HepG2 (cell line): ENCODE data around the gene ZDHHC14. TPM values are rescaled to one million over a fixed set of nuclear protein-coding genes. Genes with fewer than 3 reads are reported as not detected.

Experiments
- ATAC-seq: fragments of 200-7000 bp; cut with Tn5 transposase; 3 replicates; pipeline ENCODE4 v1.9.1; 2020; ENCODE audit warnings: mild to moderate bottlenecking, moderate library complexity
- BruUV-seq: library from RNA; stranded (reverse); fragments of 400-500 nt; replicated peaks from 2 replicates; lab custom pipeline; 2021; lab: Mats Ljungman, UMichigan
- CTCF ChIA-PET: fragments of 300-600 bp; formaldehyde crosslinking; extraction: SDS; loops from one replicate; lab custom pipeline; 2021; ENCODE audit warnings: low total read pairs, inconsistent platforms, low intra/inter-chr PET ratio; lab: Yijun Ruan, JAX
- POLR2A ChIA-PET: fragments of 350-600 bp; sonication (Branson Sonifier 250); formaldehyde crosslinking; loops from one replicate; lab custom pipeline; 2020; ENCODE audit warnings: antibody characterized with exemption, inconsistent platforms; lab: Yijun Ruan, JAX
- DNase-seq: peaks from one replicate; pipeline ENCODE4 v3.0.0-alpha.2; 2015; ENCODE audit warnings: low spot score
- FAIRE-seq: peaks from 3 replicates; lab custom pipeline; 2011; peaks lifted over from hg19 to GRCh38; lab: Jason Lieb, UNC
- H2AFZ ChIP-seq: one replicate; pipeline ENCODE4 v1.6.1; 2011; ENCODE audit warnings: low read length, inconsistent platforms
- H3K27ac ChIP-seq: fragments of 300-600 bp; 3 replicates; pipeline ENCODE4 v1.8.0; 2011; ENCODE audit warnings: mixed run types, mild to moderate bottlenecking, mixed read lengths, low read length, inconsistent platforms; ENCODE audit not compliant: insufficient read depth; ENCODE audit errors: extremely low read length
- H3K27me3 ChIP-seq, 2 experiments: fragments of 200-600 bp in 1 of 2; 2 replicates in 1 of 2; 3 replicates in 1 of 2; pipeline versions ENCODE4 v1.6.0 to v1.8.0; 2011; ENCODE audit warnings: low read length in 2 of 2, mild to moderate bottlenecking in 2 of 2, moderate library complexity in 2 of 2, inconsistent platforms in 1 of 2; ENCODE audit not compliant: insufficient read depth in 2 of 2, control insufficient read depth in 1 of 2
- H3K36me3 ChIP-seq, 2 experiments: fragments of 200-600 bp in 1 of 2; replicated peaks in 1 of 2; 2 replicates in 1 of 2; 3 replicates in 1 of 2; pipeline versions ENCODE4 v1.5.1 to v1.8.0; 2011; ENCODE audit warnings: low read length in 2 of 2, inconsistent platforms in 1 of 2; ENCODE audit not compliant: insufficient read depth in 2 of 2, control insufficient read depth in 1 of 2
- H3K4me1 ChIP-seq: 2 replicates; pipeline ENCODE4 v1.5.1; 2012; ENCODE audit warnings: low read length, inconsistent platforms; ENCODE audit not compliant: insufficient read depth
- H3K4me2 ChIP-seq: 2 replicates; pipeline ENCODE4 v1.6.0; 2011; ENCODE audit warnings: low read depth, low read length, inconsistent platforms
- H3K4me3 ChIP-seq, 3 experiments: fragments of 200-600 bp in 1 of 3; sonication (generic), shearing (Covaris generic) in 1 of 3; replicated peaks in 1 of 3; 2 replicates each; pipeline ENCODE4 v1.5.1; 2011 to 2016; ENCODE audit warnings: low read length in 3 of 3, inconsistent platforms in 2 of 3, low read depth in 2 of 3, mild to moderate bottlenecking in 2 of 3, control low read depth in 1 of 3, mixed read lengths in 1 of 3; ENCODE audit not compliant: insufficient read depth in 1 of 3
- H3K79me2 ChIP-seq: one replicate; pipeline ENCODE4 v1.6.1; 2011; ENCODE audit warnings: low read length, inconsistent platforms; ENCODE audit not compliant: insufficient read depth
- H3K9ac ChIP-seq: 2 replicates; pipeline ENCODE4 v1.6.0; 2011; ENCODE audit warnings: mild to moderate bottlenecking, low read depth, low read length, inconsistent platforms; ENCODE audit not compliant: insufficient read depth
- H3K9me3 ChIP-seq: 2 replicates; pipeline ENCODE4 v1.5.1; 2012; ENCODE audit warnings: mild to moderate bottlenecking, low read length
- H4K20me1 ChIP-seq: 2 replicates; pipeline ENCODE4 v1.6.0; 2011; ENCODE audit warnings: inconsistent platforms, mild to moderate bottlenecking, low read length, moderate library complexity; ENCODE audit not compliant: insufficient read depth
- AKNA ChIP-seq: sonication (generic); formaldehyde crosslinking; IDR thresholded peaks from 2 replicates; pipeline ENCODE4 v1.4.0; 2020; ENCODE audit warnings: missing genetic modification reagents, borderline replicate concordance
- CHD2 ChIP-seq: IDR thresholded peaks from 2 replicates; pipeline ENCODE4 v1.6.1; 2011; ENCODE audit warnings: low read depth, low read length, improper control_type of control experiment
- HMG20B ChIP-seq: conservative IDR thresholded peaks from 2 replicates; pipeline ENCODE4 v1.6.1; 2016; ENCODE audit warnings: missing genetic modification reagents, missing compliant biosample characterization
- MEIS2 ChIP-seq: sonication (generic); formaldehyde crosslinking; IDR thresholded peaks from 2 replicates; pipeline ENCODE4 v1.9.0; 2021; ENCODE audit warnings: mild to moderate bottlenecking, missing genetic modification reagents
- NFKBIZ ChIP-seq: IDR thresholded peaks from 2 replicates; pipeline ENCODE4 v1.6.1; 2018; ENCODE audit warnings: missing genetic modification reagents, missing compliant biosample characterization
- PAXIP1 ChIP-seq: sonication (generic); formaldehyde crosslinking; conservative IDR thresholded peaks from 2 replicates; pipeline ENCODE4 v1.4.0; 2020; ENCODE audit warnings: mild to moderate bottlenecking, missing genetic modification reagents, moderate library complexity
- REL ChIP-seq: sonication (generic); formaldehyde crosslinking; conservative IDR thresholded peaks from 2 replicates; pipeline ENCODE4 v1.8.0; 2022; ENCODE audit warnings: mild to moderate bottlenecking, missing genetic modification reagents, moderate library complexity
- RFX1 ChIP-seq: fragments of 450-650 bp; IDR thresholded peaks from 2 replicates; pipeline ENCODE4 v1.6.1; 2017
- SP2 ChIP-seq: sonication (generic); formaldehyde crosslinking; IDR thresholded peaks from 2 replicates; pipeline ENCODE4 v1.5.1; 2020; ENCODE audit warnings: mild to moderate bottlenecking, missing genetic modification reagents
- SPEN ChIP-seq: sonication (generic); formaldehyde crosslinking; IDR thresholded peaks from 2 replicates; pipeline ENCODE4 v1.5.1; 2020; ENCODE audit warnings: low read depth, mild to moderate bottlenecking, missing genetic modification reagents
- ZBTB26 ChIP-seq: IDR thresholded peaks from 2 replicates; pipeline ENCODE4 v1.6.1; 2016; ENCODE audit warnings: missing compliant biosample characterization, missing genetic modification reagents, borderline replicate concordance
- ZNF232 ChIP-seq: sonication (generic); formaldehyde crosslinking; IDR thresholded peaks from 2 replicates; pipeline ENCODE4 v1.4.0; 2020; ENCODE audit warnings: missing genetic modification reagents, borderline replicate concordance
- ZNF841 ChIP-seq: sonication (generic); formaldehyde crosslinking; IDR thresholded peaks from 2 replicates; pipeline ENCODE4 v1.8.1; 2023; ENCODE audit warnings: missing genetic modification reagents, borderline replicate concordance
- WGBS: methylation state at CpG from one replicate; pipeline ENCODE4 v1.1.6; 2017; ENCODE audit warnings: low lambda C conversion rate; 5-methylcytosine and 5-hydroxymethylcytosine counted together
- in situ Hi-C: cut with HindIII; loops from 2 replicates; pipeline ENCODE4 v1.10.0; 2017; ENCODE audit warnings: low pct_unique_long_range_greater_than_20kb; ENCODE audit not compliant: extremely low pct_ligation_motif_present
- intact Hi-C: fragments of 100-400 bp; cut with micrococcal nuclease; formaldehyde crosslinking; loops from one replicate; pipeline ENCODE4 v1.10.0; 2022; ENCODE audit not compliant: unreplicated experiment
- polyA plus RNA-seq, 8 experiments: library from polyadenylated mRNA; depleted of rRNA in 3 of 8; stranded (reverse) in 7 of 8; unstranded in 1 of 8; fragments of >200 nt; fragmentation: Illumina TruSeq in 4 of 8; extraction: Trizol in 4 of 8; gene quantifications; 2 replicates each; pipeline versions ENCODE4 v1.2.1 to v1.2.3, GENCODE V29; 2011 to 2016; ENCODE audit warnings: low read depth in 4 of 8, missing spikeins in 1 of 8, mixed read lengths in 1 of 8; ENCODE audit not compliant: insufficient read depth in 1 of 8
- total RNA-seq, 5 experiments: library from RNA; depleted of rRNA; stranded (reverse); fragments of >200 nt; fragmentation: Illumina TruSeq; extraction: Trizol; gene quantifications; 2 replicates each; pipeline ENCODE4 v1.2.3, GENCODE V29; 2016; ENCODE audit warnings: low read depth in 1 of 5

The ZDHHC14 gene
- total and polyA plus RNA-seq, 2 of the 13 experiments (the other 11 are each of a cell fraction or from before 2014, with no cell fraction given): 3.7 to 9.5 TPM

- no peak for TF ChIP-seq MEIS2 (CRISPR knock-in tag)
These were observed 219.8 kb downstream of the ZDHHC14 start (continued) for GRCh38 chr6:157600807-157601206.

- no peaks in the 10 kb centered on the region for H3K9me3 ChIP-seq
- WGBS: 81% methylated on average over 16 of the region's 18 CpGs
- peaks cover 15% of the 10 kb centered on the region; the same call in 1 of the 2 replicates for H3K4me1 ChIP-seq
- in situ Hi-C loops: no loop called here
- no peak overlapping the region for H3K4me3 ChIP-seq
- intact Hi-C loops: no loop called here
- ChIA-PET POLR2A (interaction anchor here (0.7 kb wide), 1 partner anchor 278 kb away, joined by 3 read pairs; no protein-coding TSS in a partner anchor), CTCF (no interaction called here)
- no peak for FAIRE-seq
- H3K27me3 ChIP-seq: no peaks in the 10 kb centered on the region
- H3K79me2 ChIP-seq: no peaks in the 10 kb centered on the region
- no peak overlapping the region for H3K4me2 ChIP-seq
- no peak overlapping the region for H2AFZ ChIP-seq
- ATAC-seq: no peak; the same call in 2 of the 3 replicates
- BruUV-seq: no TSS peak
- H3K36me3 ChIP-seq: peaks cover 3 to 4% of the 10 kb centered on the region in 2 experiments; a peak in 2 of 5 replicates
- no peak for DNase-seq
- H3K9ac ChIP-seq: no peak overlapping the region
- H3K27ac ChIP-seq: no peak overlapping the region
- no peaks in the 10 kb centered on the region for H4K20me1 ChIP-seq
- TF ChIP-seq REL (CRISPR knock-in tag) (no peak), NFKBIZ (CRISPR knock-in tag) (no peak), ZNF841 (CRISPR knock-in tag) (no peak), SP2 (CRISPR knock-in tag) (no peak), ZBTB26 (CRISPR knock-in tag) (no peak), RFX1 (no peak), PAXIP1 (CRISPR knock-in tag) (no peak), SPEN (CRISPR knock-in tag) (no peak), ZNF232 (no peak), CHD2 (no peak), AKNA (CRISPR knock-in tag) (no peak), HMG20B (no peak)
These were observed 221.7 kb downstream of the ZDHHC14 start for GRCh38 chr6:157602521-157603295.
